IMR-90 (cell line): ENCODE results near the gene YPEL1. TPM values are rescaled to one million over a fixed set of nuclear protein-coding genes. Genes with fewer than 3 reads are reported as not detected.

ENCODE experiments used
- ATAC-seq: fragments of 200-7000 bp; cut with Tn5 transposase; 2 replicates; pipeline ENCODE4 v1.9.1; 2020; ENCODE audit warnings: low read depth, mild to moderate bottlenecking, moderate library complexity
- BruUV-seq: library from RNA; stranded (reverse); fragments of 400-500 nt; replicated peaks from 2 replicates; lab custom pipeline; 2021; lab: Mats Ljungman, UMichigan
- CTCF ChIA-PET: fragments of 300-600 bp; formaldehyde crosslinking; extraction: SDS; loops from one replicate; lab custom pipeline; 2021; ENCODE audit warnings: antibody characterized with exemption; lab: Yijun Ruan, JAX
- POLR2A ChIA-PET: fragments of 300-600 bp; sonication (Branson Sonifier 250); formaldehyde crosslinking; loops from one replicate; lab custom pipeline; 2022; ENCODE audit warnings: antibody characterized with exemption; ENCODE audit not compliant: unreplicated experiment; lab: Charles Lee
- DNase-seq: peaks from one replicate; pipeline ENCODE4 v3.0.0; 2013
- H2AFZ ChIP-seq: replicated peaks from 2 replicates; pipeline ENCODE3; 2013; ENCODE audit warnings: low read length, mild to moderate bottlenecking; ENCODE audit not compliant: poor library complexity
- H2AK5ac ChIP-seq: 2 replicates; pipeline ENCODE4 v1.6.1; 2013; ENCODE audit warnings: low read depth, low read length, inconsistent platforms
- H2AK9ac ChIP-seq: replicated peaks from 2 replicates; pipeline ENCODE3; 2013; ENCODE audit warnings: mild to moderate bottlenecking, low read depth, low read length, moderate library complexity; ENCODE audit not compliant: poor library complexity
- H2BK120ac ChIP-seq: 2 replicates; pipeline ENCODE4 v1.6.1; 2013; ENCODE audit warnings: low read depth, low read length, inconsistent platforms
- H2BK15ac ChIP-seq: 3 replicates; pipeline ENCODE4 v1.6.1; 2013; ENCODE audit warnings: low read depth, low read length, inconsistent platforms
- H2BK20ac ChIP-seq: 2 replicates; pipeline ENCODE4 v1.6.1; 2013; ENCODE audit warnings: low read depth, mild to moderate bottlenecking, inconsistent platforms, low read length, moderate library complexity
- H2BK5ac ChIP-seq: 2 replicates; pipeline ENCODE4 v1.6.1; 2013; ENCODE audit warnings: mild to moderate bottlenecking, low read depth, low read length, inconsistent platforms; ENCODE audit not compliant: poor library complexity, severe bottlenecking
- H3K14ac ChIP-seq: replicated peaks from 2 replicates; pipeline ENCODE4 v1.6.1; 2013; ENCODE audit warnings: low read depth, low read length, inconsistent platforms
- H3K18ac ChIP-seq: 2 replicates; pipeline ENCODE4 v1.6.1; 2013; ENCODE audit warnings: low read depth, low read length, control low read depth
- H3K23ac ChIP-seq: 2 replicates; pipeline ENCODE4 v1.6.1; 2013; ENCODE audit warnings: low read depth, low read length, inconsistent platforms
- H3K27ac ChIP-seq: 2 replicates; pipeline ENCODE4 v1.5.1; 2013; ENCODE audit warnings: mild to moderate bottlenecking, control low read depth, low read length; ENCODE audit not compliant: insufficient read depth
- H3K27me3 ChIP-seq: 2 replicates; pipeline ENCODE4 v1.6.1; 2013; ENCODE audit warnings: low read length; ENCODE audit not compliant: control insufficient read depth, insufficient read depth
- H3K36me3 ChIP-seq: 2 replicates; pipeline ENCODE4 v1.6.1; 2013; ENCODE audit warnings: low read length, mixed read lengths; ENCODE audit not compliant: control insufficient read depth, insufficient read depth
- H3K4ac ChIP-seq: 2 replicates; pipeline ENCODE4 v1.6.1; 2013; ENCODE audit warnings: low read depth, low read length, inconsistent platforms
- H3K4me1 ChIP-seq: 2 replicates; pipeline ENCODE4 v1.6.1; 2013; ENCODE audit warnings: low read length, mixed read lengths; ENCODE audit not compliant: control insufficient read depth, insufficient read depth
- H3K4me2 ChIP-seq: 2 replicates; pipeline ENCODE4 v1.6.1; 2013; ENCODE audit warnings: low read depth, mild to moderate bottlenecking, control low read depth, low read length, moderate library complexity
- H3K4me3 ChIP-seq: 2 replicates; pipeline ENCODE4 v1.5.1; 2013; ENCODE audit warnings: low read depth, mild to moderate bottlenecking, control low read depth, low read length, moderate library complexity; ENCODE audit not compliant: insufficient read depth
- H3K56ac ChIP-seq: 2 replicates; pipeline ENCODE4 v1.6.1; 2013; ENCODE audit warnings: low read length, inconsistent platforms; ENCODE audit not compliant: insufficient read depth; ENCODE audit errors: extremely low read depth
- H3K79me1 ChIP-seq, 2 experiments: 2 replicates each; pipeline ENCODE4 v1.6.1; 2013; ENCODE audit warnings: low read length in 2 of 2, inconsistent platforms in 1 of 2, low read depth in 1 of 2
- H3K9ac ChIP-seq: 2 replicates; pipeline ENCODE4 v1.6.1; 2013; ENCODE audit warnings: low read depth, low read length, control low read depth
- H3K9me1 ChIP-seq: 2 replicates; pipeline ENCODE4 v1.6.1; 2013; ENCODE audit warnings: low read length, inconsistent platforms; ENCODE audit not compliant: insufficient read depth
- H3K9me3 ChIP-seq: 2 replicates; pipeline ENCODE4 v1.6.1; 2013; ENCODE audit warnings: low read length; ENCODE audit not compliant: control insufficient read depth, insufficient read depth
- H4K20me1 ChIP-seq: 2 replicates; pipeline ENCODE4 v1.6.1; 2013; ENCODE audit warnings: low read length, inconsistent platforms; ENCODE audit not compliant: insufficient read depth
- H4K5ac ChIP-seq: 2 replicates; pipeline ENCODE4 v1.6.1; 2013; ENCODE audit warnings: mild to moderate bottlenecking, low read depth, low read length, control low read depth
- H4K8ac ChIP-seq, 2 experiments: 2 replicates each; pipeline ENCODE4 v1.6.1; 2013; ENCODE audit warnings: low read depth in 2 of 2, low read length in 2 of 2, control low read depth in 1 of 2, inconsistent platforms in 1 of 2
- H4K91ac ChIP-seq: 2 replicates; pipeline ENCODE4 v1.6.1; 2013; ENCODE audit warnings: low read depth, low read length, inconsistent platforms; ENCODE audit not compliant: insufficient read depth
- BHLHE40 ChIP-seq: fragments of 150-350 bp; IDR thresholded peaks from 2 replicates; pipeline ENCODE4 v1.6.1; 2016; ENCODE audit warnings: mild to moderate bottlenecking, low read depth, low read length
- CEBPB ChIP-seq: IDR thresholded peaks from 2 replicates; pipeline ENCODE4 v1.6.1; 2012; ENCODE audit warnings: low read depth, low read length, improper control_type of control experiment
- CHD1 ChIP-seq: IDR thresholded peaks from 2 replicates; pipeline ENCODE4 v1.6.1; 2012; ENCODE audit warnings: low read depth, low read length, improper control_type of control experiment
- ELK1 ChIP-seq: fragments of 150-350 bp; IDR thresholded peaks from 2 replicates; pipeline ENCODE4 v1.6.1; 2016; ENCODE audit warnings: low read depth, mild to moderate bottlenecking, low read length, moderate library complexity, borderline replicate concordance
- FOS ChIP-seq: fragments of 150-350 bp; IDR thresholded peaks from 2 replicates; pipeline ENCODE4 v1.6.1; 2016; ENCODE audit warnings: low read depth, low read length
- MAFK ChIP-seq: IDR thresholded peaks from 2 replicates; pipeline ENCODE4 v1.6.1; 2012; ENCODE audit warnings: low read depth, low read length, improper control_type of control experiment
- MXI1 ChIP-seq: IDR thresholded peaks from 2 replicates; pipeline ENCODE4 v1.6.1; 2012; ENCODE audit warnings: low read depth, mild to moderate bottlenecking, low read length, moderate library complexity, borderline replicate concordance
- NFE2L2 ChIP-seq: fragments of 150-350 bp; IDR thresholded peaks from 2 replicates; pipeline ENCODE4 v1.6.1; 2016; ENCODE audit warnings: low read depth, mild to moderate bottlenecking, low read length
- POLR2A ChIP-seq: IDR thresholded peaks from 2 replicates; pipeline ENCODE4 v1.6.1; 2012; ENCODE audit warnings: mild to moderate bottlenecking, low read depth, low read length
- RCOR1 ChIP-seq: IDR thresholded peaks from 2 replicates; pipeline ENCODE4 v1.6.1; 2012; ENCODE audit warnings: mild to moderate bottlenecking, low read length, improper control_type of control experiment; ENCODE audit not compliant: insufficient replicate concordance
- RFX5 ChIP-seq: IDR thresholded peaks from 2 replicates; pipeline ENCODE4 v1.8.0; 2012; ENCODE audit warnings: low read depth, mild to moderate bottlenecking, low read length, moderate library complexity
- SMC3 ChIP-seq: fragments of 150-350 bp; IDR thresholded peaks from 2 replicates; pipeline ENCODE4 v1.6.1; 2016; ENCODE audit warnings: low read depth, mild to moderate bottlenecking, antibody characterized with exemption, low read length, moderate library complexity
- USF2 ChIP-seq: fragments of 150-350 bp; IDR thresholded peaks from 2 replicates; pipeline ENCODE4 v1.6.1; 2017; ENCODE audit warnings: mild to moderate bottlenecking, antibody characterized with exemption, low read length, low read depth
- WGBS, 2 experiments: methylation state at CpG; one replicate each; pipeline versions ENCODE4 v1.1.5 to v1.1.7; 2013; ENCODE audit warnings: missing lambda C conversion rate in 2 of 2; ENCODE audit not compliant: insufficient read length in 1 of 2; ENCODE audit errors: extremely low coverage in 2 of 2; 5-methylcytosine and 5-hydroxymethylcytosine counted together
- dilution Hi-C: fragments of 300-500 bp; cut with HindIII; formaldehyde crosslinking; loops from one replicate; pipeline ENCODE4 v1.14.3; 2018; ENCODE audit warnings: low sequenced_read_pairs; ENCODE audit not compliant: unreplicated experiment
- in situ Hi-C: fragments of 300-500 bp; cut with MboI; formaldehyde crosslinking; loops from 3 replicates; pipeline ENCODE4 v1.14.3; 2019; ENCODE audit warnings: low sequenced_read_pairs, inconsistent platforms, mixed read lengths
- intact Hi-C: fragments of 100-400 bp; cut with micrococcal nuclease; formaldehyde crosslinking; loops from 2 replicates; pipeline ENCODE4 v1.10.0; 2022
- polyA plus RNA-seq, 3 experiments: library from polyadenylated mRNA; depleted of rRNA; stranded (reverse); fragments of >200 nt; gene quantifications; 2 replicates each; pipeline ENCODE4 v1.2.3, GENCODE V29; 2012; ENCODE audit warnings: low replicate concordance in 1 of 3
- total RNA-seq: library from RNA; depleted of rRNA; stranded (reverse); fragments of >200 nt; gene quantifications from 2 replicates; pipeline ENCODE4 v1.2.3, GENCODE V29; 2012

YPEL1 gene
- total and polyA plus RNA-seq, 2 of the 4 experiments (the other 2 are of a cell fraction): 0.72 to 1.3 TPM

GRCh38 chr22:21758091-21758864, 22.7 kb upstream of the YPEL1 start:
- no peaks in the 10 kb centered on the region for H3K27me3 ChIP-seq
- H4K5ac ChIP-seq: no peak overlapping the region
- in situ Hi-C loops (no loop called here), dilution Hi-C loops (no loop called here), intact Hi-C loops (no loop called here)
- H3K9me1 ChIP-seq: peaks cover 33% of the 10 kb centered on the region
- H3K4me2 ChIP-seq: no peak overlapping the region
- no peak overlapping the region for H2BK20ac ChIP-seq
- WGBS, 2 experiments: 87% methylated on average over 9 of the region's 21 CpGs; no CpG with 5 or more reads in 1 of the 2 experiments
- H2AK5ac ChIP-seq: peak overlapping the region; percentile 22; the same call in 1 of the 2 replicates
- no peak overlapping the region for H2AK9ac ChIP-seq
- no peak overlapping the region for H2BK5ac ChIP-seq
- no peak overlapping the region for H3K9ac ChIP-seq
- no peak overlapping the region for H2BK15ac ChIP-seq
- ATAC-seq (no peak), DNase-seq (no peak)
- peaks cover 37% of the 10 kb centered on the region for H3K4me1 ChIP-seq
- ChIA-PET POLR2A (no interaction called here), CTCF (no interaction called here)
- H2AFZ ChIP-seq: peak overlapping the region; percentile 10
- 0 out of 2 replicates have a peak overlapping the region, but pooled peaks have one; percentile 1 for H3K4ac ChIP-seq
- no peak overlapping the region for H3K27ac ChIP-seq
- no peak overlapping the region for H3K56ac ChIP-seq
- no peak overlapping the region for H3K14ac ChIP-seq
- no peak overlapping the region for H3K4me3 ChIP-seq
- H3K36me3 ChIP-seq: peaks cover 13% of the 10 kb centered on the region
- no peak overlapping the region; the same call in 1 of the 2 replicates for H3K18ac ChIP-seq
- peaks cover 19% of the 10 kb centered on the region; the same call in 1 of the 2 replicates for H4K20me1 ChIP-seq
- TF ChIP-seq ELK1 (no peak), RCOR1 (no peak), MAFK (no peak), SMC3 (no peak), RFX5 (no peak), CHD1 (no peak), FOS (no peak), USF2 (no peak), POLR2A (no peak), CEBPB (no peak), MXI1 (no peak), NFE2L2 (no peak), BHLHE40 (no peak)
- no TSS peak for BruUV-seq
- no peaks in the 10 kb centered on the region for H3K9me3 ChIP-seq
- no peak overlapping the region for H4K91ac ChIP-seq
- no peak overlapping the region for H2BK120ac ChIP-seq
- H3K23ac ChIP-seq: no peak overlapping the region
- H4K8ac ChIP-seq: no peak overlapping the region
- H3K79me1 ChIP-seq: peaks cover 17 to 49% of the 10 kb centered on the region in 2 experiments
